Neural crest cell (in vitro differentiated cells): ENCODE measurements around the gene TRAF2. TPM values are rescaled to one million over a fixed set of nuclear protein-coding genes. Genes with fewer than 3 reads are reported as not detected.

Experiments
- DNase-seq: peaks from one replicate; pipeline ENCODE4 v3.0.0; 2021; ENCODE audit warnings: low read depth, mixed read lengths, low spot score
- H3K27ac Mint-ChIP-seq: one replicate; pipeline ENCODE4 v1.8.0; 2021; ENCODE audit warnings: mild to moderate bottlenecking, mixed read lengths; ENCODE audit not compliant: unreplicated experiment
- H3K27me3 Mint-ChIP-seq: 2 replicates; pipeline ENCODE4 v1.8.0; 2021; ENCODE audit warnings: low read depth, mild to moderate bottlenecking, mixed read lengths
- H3K36me3 Mint-ChIP-seq: 2 replicates; pipeline ENCODE4 v1.8.0; 2021; ENCODE audit warnings: low read depth, mild to moderate bottlenecking, mixed read lengths
- H3K4me1 Mint-ChIP-seq: 2 replicates; pipeline ENCODE4 v1.8.0; 2021; ENCODE audit warnings: mixed read lengths
- H3K4me3 Mint-ChIP-seq: one replicate; pipeline ENCODE4 v1.8.0; 2021; ENCODE audit warnings: mild to moderate bottlenecking, mixed read lengths
- H3K9me3 Mint-ChIP-seq: 2 replicates; pipeline ENCODE4 v1.8.0; 2021; ENCODE audit warnings: mixed read lengths
- total RNA-seq: library from RNA; stranded (reverse); gene quantifications from 2 replicates; pipeline ENCODE4 v1.2.1, GENCODE V29; 2021
- TF ChIP-seq, protein P1 (sequence below): fragments of 200-600 bp; sonication (generic); conservative IDR thresholded peaks from 2 replicates; pipeline ENCODE4 v1.5.0; 2021; ENCODE audit warnings: antibody characterized with exemption, mild to moderate bottlenecking

The TRAF2 gene
- total RNA-seq, 1 donor from 2014 or later, result 30.1 TPM

- Mint-ChIP-seq H3K27me3 (no peaks in the 10 kb centered on the region), H3K4me3 (no peak overlapping the region), H3K4me1 (peaks cover 16% of the 10 kb centered on the region), H3K27ac (no peak overlapping the region), H3K9me3 (no peaks in the 10 kb centered on the region), H3K36me3 (no peaks in the 10 kb centered on the region)
- no peak for DNase-seq
- TF ChIP-seq, protein P1, sequence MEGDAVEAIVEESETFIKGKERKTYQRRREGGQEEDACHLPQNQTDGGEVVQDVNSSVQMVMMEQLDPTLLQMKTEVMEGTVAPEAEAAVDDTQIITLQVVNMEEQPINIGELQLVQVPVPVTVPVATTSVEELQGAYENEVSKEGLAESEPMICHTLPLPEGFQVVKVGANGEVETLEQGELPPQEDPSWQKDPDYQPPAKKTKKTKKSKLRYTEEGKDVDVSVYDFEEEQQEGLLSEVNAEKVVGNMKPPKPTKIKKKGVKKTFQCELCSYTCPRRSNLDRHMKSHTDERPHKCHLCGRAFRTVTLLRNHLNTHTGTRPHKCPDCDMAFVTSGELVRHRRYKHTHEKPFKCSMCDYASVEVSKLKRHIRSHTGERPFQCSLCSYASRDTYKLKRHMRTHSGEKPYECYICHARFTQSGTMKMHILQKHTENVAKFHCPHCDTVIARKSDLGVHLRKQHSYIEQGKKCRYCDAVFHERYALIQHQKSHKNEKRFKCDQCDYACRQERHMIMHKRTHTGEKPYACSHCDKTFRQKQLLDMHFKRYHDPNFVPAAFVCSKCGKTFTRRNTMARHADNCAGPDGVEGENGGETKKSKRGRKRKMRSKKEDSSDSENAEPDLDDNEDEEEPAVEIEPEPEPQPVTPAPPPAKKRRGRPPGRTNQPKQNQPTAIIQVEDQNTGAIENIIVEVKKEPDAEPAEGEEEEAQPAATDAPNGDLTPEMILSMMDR, result no peak
Measured at GRCh38 chr9:136964833-136965422, 78.6 kb downstream of the TRAF2 start.

- H3K9me3 Mint-ChIP-seq, result no peaks in the 10 kb centered on the region
- no peak overlapping the region for H3K4me3 Mint-ChIP-seq
- H3K27me3 Mint-ChIP-seq, result no peaks in the 10 kb centered on the region
- H3K4me1 Mint-ChIP-seq, result peaks cover 16% of the 10 kb centered on the region
- DNase-seq, result no peak
- no peaks in the 10 kb centered on the region for H3K36me3 Mint-ChIP-seq
- peak overlapping the region; percentile 91 for H3K27ac Mint-ChIP-seq
- TF ChIP-seq, protein P1, result no peak
Measured at GRCh38 chr9:136965771-136966484, 79.6 kb downstream of the TRAF2 start.

DNA sequence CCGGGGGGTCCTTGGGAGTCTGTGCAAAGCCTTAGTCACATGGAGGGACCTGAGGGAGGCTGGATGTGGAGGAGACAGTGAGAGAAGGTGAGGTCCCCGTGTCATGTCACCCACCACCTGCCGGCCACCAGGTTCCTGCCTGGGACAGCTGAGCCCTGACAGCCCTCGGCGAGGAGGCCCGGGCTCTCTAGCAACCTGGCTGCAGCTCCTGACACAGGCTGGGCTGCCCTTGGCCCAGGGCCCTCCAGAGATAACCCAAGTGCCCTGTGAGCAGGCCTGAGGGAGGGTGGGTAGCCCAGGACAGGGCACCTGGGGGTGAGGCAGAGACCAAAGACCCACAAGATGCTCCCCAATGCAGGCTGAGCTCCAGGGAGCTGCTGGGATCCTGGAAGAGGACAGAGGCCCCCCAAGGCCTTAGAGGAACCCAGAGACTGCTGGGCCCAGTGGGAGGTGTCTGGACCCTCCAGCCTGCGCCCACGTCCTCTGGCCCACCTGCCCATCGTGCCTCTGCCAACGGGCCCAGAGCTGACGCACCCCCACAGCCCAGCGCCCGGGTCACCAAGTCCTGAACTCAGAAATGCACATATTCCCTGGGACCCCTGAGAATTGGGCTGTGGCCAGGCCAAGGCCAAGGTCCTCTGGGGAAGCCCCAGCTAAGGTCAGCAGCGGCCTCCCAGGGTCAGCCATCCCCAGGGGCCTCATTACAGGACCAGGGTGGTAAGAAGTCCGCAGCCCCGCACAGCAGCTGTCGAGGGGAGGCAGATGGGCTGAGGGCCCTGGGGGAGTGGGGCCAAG, 82.2 kb downstream of the TRAF2 start:
- H3K27ac Mint-ChIP-seq, result peak overlapping the region; percentile 27

GRCh38 chr9:136969150-136969549, 82.8 kb downstream of the TRAF2 start:
- no peak for DNase-seq
- Mint-ChIP-seq H3K27ac (no peak overlapping the region), H3K36me3 (no peaks in the 10 kb centered on the region), H3K4me3 (no peak overlapping the region), H3K9me3 (no peaks in the 10 kb centered on the region), H3K4me1 (peaks cover 11% of the 10 kb centered on the region), H3K27me3 (no peaks in the 10 kb centered on the region)
- TF ChIP-seq, protein P1, result no peak

More for the DNA sequence above, 82.2 kb downstream of the TRAF2 start:
- Mint-ChIP-seq H3K36me3 (no peaks in the 10 kb centered on the region), H3K4me3 (no peak overlapping the region), H3K4me1 (peaks cover 11% of the 10 kb centered on the region), H3K27me3 (no peaks in the 10 kb centered on the region), H3K9me3 (no peaks in the 10 kb centered on the region)
- no peak for DNase-seq
- TF ChIP-seq, protein P1, result no peak

DNA sequence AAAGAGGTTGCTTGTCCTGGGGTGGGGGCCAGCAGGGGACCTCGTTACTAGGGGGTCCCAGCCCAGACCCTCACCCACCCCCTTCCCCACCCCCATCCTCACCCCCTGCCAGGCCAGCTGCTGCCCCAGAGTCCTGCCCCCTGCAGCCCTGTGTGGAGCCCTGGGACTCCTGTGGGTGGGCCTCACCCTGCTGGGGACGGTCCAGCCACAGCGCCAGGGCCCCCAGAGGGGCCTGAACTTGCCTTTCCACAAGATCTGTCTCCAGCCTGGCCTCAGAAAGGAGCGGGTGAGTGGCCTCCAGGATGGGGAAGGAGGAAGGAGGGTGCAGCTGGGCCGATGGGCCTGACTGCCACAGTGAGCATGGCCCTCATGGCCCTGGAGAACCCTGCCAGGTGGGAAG, 83.5 kb downstream of the TRAF2 start:
- Mint-ChIP-seq H3K9me3 (no peaks in the 10 kb centered on the region), H3K27me3 (no peaks in the 10 kb centered on the region), H3K4me1 (peaks cover 11% of the 10 kb centered on the region), H3K36me3 (no peaks in the 10 kb centered on the region), H3K27ac (no peak overlapping the region), H3K4me3 (no peak overlapping the region)
- DNase-seq, result no peak
- TF ChIP-seq, protein P1, result no peak
